NCI-H345 treated with DMSO at 0.1 percent for 48 hours (cell line): Measurements from ENCODE around the gene AIF1L.
"Not testable (repeated sequence)": the region's sequence is repeated elsewhere in the genome, so short reads cannot be mapped to it uniquely, and the experiment has no call there.

Source experiments
- DNase-seq: peaks from one replicate; lab custom pipeline; 2025; ENCODE audit not compliant: unreplicated experiment; lab: John Stamatoyannopoulos, UW

Gene AIF1L

GRCh38 chr9:131097948-131098278 is 1.6 kb downstream of the AIF1L start:
- no peak for DNase-seq

DNA sequence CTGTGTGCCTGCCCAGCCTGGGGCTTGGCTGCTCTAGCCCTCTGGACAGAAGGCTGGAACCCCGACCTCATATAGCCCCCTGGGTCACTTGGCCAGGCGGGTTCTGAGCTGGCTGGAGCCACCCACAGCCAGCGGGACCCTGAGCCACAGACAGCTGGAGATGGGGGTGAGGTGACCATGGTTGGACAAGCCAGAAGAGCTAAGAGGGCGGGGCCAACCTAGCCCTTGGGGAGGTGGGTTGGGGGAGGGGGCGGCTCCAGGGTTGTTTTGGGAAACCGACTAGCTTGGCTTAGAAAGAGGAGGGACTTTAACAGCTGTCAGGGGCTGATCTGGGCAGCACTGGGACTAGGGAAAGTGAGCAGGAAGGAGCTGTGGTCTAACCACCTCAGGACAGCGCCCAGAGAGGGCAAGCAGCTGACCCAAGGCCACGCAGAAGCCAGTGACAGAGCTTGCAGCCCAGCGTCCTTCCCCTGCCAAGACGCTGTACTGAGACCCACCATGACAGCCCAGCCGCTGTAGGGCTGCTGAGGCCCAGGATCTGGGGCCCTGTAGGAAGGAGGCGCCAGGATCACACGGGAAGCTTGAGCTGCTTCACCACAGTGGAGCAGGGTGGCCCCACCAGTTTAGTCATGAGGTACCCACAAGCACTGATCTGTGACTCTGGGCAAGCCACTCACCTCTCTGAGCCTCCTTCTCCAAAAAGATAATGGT is 2.2 kb downstream of the AIF1L start:
- no peak for DNase-seq

GRCh38 chr9:131099102-131099606 is 2.8 kb downstream of the AIF1L start:
- DNase-seq = no peak

GRCh38 chr9:131099845-131100244 is 3.5 kb downstream of the AIF1L start:
- DNase-seq = not testable (repeated sequence)

GRCh38 chr9:131100445-131100844 is 4.1 kb downstream of the AIF1L start:
- no peak for DNase-seq

DNA sequence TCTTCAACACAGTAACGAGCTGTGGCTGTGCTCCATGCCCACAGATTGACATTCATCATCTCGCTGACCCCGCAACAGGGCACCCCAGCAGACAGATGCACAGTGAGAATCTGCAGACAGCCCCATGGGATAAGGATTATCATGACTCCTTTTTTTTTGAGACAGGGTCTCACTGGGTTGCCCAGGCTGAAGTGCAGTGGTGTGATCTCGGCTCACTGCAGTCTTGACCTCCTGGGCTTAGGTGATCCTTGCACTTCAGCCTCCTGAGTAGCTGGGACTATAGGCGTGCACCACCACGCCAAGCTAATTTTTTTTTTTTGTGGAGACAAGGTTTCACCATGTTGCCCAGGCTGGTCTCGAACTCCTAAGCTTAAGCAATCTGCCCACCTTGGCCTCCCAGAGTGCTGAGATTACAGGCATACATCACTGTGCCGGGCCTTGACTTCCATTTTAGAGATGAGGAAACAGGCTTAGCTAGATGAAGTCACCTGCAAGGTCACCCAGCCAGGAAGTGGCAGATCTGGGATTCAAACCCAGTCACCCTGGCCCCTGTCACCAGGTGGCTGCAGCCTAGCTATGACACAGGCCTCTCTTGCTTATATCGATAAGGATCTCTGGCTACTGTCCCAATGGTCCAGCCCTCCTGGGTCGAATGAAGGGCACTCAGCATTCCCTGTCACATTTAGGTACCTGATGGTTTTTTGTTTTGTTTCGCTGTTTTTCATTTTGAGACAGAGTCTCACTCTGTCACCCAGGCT is 5.1 kb downstream of the AIF1L start:
- DNase-seq = no peak

DNA sequence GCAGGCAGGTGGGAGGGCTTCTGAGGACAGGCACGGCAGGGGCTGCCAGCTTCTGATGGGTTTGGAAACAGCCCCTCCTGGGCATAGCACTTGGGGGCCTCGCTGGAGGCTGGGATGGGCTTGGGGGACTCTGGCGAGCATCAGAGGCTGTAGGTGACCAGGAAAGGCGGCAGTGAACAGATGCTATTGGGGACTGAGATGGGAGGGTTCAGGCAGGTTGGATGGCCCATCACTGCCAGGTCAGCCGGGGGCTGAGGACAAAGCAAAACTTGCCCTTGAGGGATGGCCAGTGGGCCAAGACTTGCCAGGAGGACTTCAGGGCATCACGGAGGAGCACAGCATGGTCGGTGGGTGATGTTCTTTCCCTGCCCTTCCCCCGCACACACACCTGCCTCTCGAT is 6.7 kb downstream of the AIF1L start:
- DNase-seq = no peak

DNA sequence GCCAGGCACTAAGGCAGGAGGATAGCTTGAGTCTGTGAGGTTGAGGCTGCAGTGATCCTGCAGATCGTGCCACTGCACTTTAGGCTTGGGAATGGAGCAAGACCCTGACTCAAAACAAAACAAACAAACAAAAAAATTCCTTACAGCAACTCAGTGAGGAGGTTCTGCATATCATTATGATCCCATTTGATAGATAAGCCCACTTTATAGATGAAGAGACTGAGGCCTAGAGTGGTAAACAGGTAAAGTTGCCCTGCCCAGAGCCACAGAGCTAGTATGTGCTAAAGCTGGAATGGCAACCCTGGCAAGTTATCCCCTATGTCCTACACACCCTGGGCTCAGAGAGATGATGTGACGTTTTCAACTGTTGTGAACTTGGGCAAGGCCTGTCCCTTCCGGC is 7.2 kb downstream of the AIF1L start:
- no peak for DNase-seq

DNA sequence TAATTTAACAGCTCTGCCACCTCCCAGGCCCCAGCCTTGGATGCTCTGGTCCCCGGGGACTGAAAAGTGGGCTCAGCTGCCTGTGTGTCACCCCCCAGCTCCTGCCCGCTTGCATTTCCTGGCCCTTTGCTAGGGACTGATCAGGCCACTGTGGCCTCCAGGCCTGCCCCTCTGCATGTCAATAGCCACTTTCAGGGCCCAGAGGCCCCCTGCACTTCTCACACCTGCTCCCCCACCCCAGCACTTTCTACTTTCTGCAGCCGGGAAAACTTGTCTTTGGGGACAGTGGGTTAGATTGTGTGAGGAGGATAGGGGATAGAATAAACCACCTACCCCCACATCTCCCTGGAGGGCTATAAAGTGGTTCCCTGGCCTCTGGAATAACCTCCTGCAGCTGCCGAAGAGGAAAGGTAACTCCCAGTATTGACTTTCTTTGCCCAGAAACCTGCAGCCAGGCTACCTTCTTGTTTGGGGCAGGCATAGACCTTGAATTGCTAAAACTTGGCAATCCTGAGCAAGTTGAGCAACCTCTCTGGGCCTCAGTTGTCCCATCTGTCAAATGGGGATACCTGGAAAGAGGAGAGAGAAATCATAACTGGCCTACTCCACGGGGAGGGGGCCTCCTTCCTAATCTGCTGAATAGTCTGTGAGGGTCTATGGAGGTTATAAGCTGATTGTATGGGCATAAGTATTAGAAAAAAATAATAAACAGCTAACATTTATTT is 7.8 kb downstream of the AIF1L start:
- no peak for DNase-seq

DNA sequence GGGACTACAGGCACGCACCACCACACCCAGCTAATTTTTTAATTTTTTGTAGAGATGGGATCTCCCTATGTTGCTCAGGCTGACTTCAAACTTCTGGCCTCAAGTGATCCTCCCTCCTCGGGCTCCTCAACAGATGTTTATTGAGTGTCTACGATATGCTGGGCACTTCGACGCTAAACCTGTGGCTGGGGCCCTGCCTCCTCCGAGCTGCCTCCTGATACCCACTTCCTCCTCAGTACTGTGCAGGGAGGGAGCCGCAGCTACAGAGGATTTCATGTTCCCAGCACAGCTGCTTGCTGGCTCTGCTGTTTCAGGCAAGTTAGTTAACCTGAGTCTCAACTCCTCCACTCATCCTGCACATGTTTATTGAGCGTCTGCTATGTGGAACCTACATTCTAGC is 9.6 kb downstream of the AIF1L start:
- no peak for DNase-seq

DNA sequence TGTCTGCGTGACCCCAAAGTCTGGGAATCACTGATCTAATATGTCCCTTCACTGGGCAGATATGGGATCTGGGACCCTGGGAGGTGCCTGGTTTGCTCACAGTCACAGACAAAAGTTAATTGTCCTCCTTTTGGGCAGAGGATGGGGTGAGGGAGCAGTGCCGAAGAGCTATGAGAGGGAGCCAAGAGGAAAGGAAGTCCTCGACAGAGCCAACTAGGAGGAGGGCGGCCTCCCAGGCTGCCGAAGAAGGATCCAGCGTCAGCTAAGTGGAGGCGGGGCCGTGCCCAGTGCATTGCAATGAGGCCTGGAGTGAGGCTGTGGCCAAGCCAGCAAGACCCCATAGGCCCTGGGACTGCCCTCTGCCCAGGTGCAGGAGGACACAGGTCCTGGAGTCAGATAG is 11.4 kb downstream of the AIF1L start:
- DNase-seq = no peak

- no peak for DNase-seq
Measured at GRCh38 chr9:131111186-131111853, 15.0 kb downstream of the AIF1L start.

DNA sequence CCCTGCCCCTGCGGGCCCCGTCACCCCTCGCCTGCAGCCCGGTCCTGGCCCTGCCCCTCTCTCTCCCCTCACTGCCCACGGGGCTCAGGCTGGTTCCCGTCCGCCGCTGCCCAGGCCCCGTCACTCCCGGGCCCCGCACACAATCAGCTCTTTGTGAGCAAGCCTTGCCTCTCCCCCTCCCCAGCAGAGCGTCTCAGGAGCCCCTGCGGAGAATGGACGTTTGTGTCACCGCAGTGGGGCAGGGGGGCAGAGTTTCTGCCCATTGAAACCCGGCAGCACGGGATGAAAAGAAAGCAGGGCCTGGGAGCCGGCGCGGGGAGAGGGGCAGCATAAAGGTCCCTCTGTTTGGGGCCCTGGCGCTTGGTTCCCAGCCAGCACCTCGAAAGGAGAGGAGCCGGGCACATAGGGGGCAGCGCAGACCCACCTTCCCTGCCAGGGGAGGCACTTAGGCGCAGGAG is 15.6 kb downstream of the AIF1L start:
- no peak for DNase-seq

DNA sequence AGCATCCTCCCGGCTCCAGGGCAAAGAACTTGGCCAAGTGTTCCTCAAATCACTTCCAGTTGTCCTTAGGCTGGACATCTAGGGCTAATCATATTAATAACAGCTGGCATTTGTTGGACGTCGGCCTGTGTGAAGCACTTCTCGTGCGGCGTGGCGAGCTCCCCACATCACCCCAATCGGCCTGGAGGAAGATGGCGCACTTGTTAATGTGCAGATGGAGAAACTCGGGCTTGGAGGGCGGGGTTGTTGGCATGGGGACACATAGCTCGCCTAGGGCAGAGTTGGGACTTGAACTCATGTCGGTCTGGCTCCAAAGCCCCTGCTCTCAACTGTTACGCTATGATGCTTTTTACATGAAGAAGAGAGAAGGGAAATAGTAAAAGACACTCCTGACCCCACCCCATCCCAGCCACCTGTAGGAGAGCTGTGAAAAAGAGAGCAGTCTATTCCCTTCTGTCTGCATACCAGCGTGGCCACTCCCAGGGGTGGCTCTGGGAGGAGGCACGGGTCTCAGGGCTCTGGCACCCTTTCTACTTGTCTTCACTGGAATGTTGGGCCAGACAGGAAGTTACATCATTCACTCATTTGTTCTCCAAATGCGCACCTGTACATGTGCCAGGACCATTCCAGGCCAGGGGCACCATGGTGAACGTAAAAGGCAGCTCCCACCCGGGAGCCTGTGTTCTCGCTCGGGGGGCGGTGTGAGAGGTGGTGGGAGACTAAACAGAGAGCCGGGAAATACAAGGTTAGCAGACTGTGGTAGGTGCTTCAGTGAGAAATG is 16.2 kb downstream of the AIF1L start:
- no peak for DNase-seq

- no peak for DNase-seq
Measured at GRCh38 chr9:131113655-131114054, 17.3 kb downstream of the AIF1L start.

- DNase-seq = no peak
Measured at GRCh38 chr9:131114084-131114535, 17.8 kb downstream of the AIF1L start.

DNA sequence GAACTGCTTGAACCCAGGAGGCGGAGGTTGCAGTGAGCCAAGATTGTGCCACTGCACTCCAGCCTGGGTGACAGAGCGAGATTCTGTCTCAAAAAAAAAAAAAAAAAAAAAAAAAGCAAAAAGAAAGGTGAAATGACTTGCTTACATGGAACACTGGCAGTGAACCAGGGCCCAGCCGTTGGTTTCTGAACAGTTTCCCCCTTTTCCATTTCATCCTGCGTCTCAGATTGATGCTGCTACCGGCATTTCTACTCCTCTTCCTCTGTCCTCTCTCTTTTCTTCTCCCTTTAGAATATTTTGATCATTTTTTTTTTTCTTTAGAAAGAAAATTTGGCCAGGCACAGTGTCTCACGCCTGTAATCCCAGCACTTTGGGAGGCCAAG is 19.0 kb downstream of the AIF1L start:
- not testable (repeated sequence) for DNase-seq

DNA sequence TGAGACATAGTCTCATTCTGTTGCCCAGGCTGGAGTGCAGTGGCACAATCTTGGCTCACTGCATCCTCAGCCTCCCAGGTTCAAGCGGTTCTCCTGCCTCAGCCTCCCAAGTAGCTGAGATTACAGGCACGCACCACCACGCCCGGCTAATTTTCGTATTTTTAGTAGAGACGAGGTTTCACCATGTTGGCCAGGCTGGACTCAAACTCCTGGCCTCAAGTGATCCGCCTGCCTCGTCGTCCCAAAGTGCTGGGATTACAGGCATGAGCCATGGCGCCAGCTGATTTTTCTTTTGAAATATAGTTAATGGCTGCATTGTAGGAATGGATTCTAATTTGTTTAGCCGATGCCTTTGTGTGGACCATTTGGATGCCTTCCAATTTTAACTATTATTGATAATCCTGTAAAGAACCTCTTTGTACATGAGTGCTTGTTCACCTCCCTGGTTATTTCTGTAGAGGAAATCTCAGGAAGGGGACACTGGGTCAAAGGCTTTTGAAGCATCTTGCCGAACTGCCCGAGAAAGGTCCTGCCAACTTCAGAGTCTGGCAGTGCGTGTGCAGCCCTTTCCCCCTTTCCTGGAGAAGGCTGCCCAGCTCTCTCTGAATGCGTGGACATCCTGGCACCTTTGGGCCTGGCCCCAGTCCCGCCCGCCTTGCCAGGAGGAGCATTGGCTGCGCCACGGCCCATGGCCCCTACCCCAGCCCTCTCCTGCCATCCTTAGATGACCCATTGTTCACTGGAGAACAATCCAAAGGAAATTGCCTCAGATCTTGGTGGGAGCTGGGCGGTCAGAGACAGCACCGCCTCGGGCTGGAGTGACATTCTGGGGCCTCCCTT is 20.2 kb downstream of the AIF1L start:
- DNase-seq = no peak

DNA sequence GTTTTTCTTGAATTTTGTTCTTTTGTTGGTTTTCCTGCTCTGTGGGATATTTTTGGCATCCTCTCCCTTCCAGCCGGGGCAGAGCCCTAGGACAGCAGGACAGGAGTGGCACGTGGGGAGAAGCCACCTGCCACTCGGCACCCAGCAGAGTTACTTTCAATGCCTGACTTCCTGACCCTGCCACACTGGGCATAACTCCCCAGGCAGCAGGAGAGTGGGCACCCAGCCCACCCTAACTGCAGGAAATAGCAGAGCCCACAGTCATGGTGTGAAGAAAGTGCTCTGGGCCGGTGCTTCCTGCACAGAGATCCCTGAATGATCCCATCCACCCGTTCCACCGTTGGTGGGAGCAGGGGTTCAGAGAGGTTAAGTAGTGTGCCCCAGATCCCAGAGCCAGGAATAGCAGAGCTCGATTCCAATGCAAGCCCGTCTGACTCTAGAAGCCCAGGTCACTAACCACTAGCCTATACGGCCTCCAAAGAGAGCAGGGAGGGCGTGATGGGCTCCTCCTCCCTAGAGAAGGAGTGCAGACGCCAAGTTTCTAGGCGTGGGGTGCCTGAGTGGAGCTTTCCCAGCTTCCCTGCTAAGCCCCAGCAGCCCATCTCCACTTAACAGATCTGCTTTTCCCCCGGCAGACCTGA is 20.9 kb downstream of the AIF1L start:
- DNase-seq = no peak
